ENCODE data around the gene AEBP1.

DNA sequence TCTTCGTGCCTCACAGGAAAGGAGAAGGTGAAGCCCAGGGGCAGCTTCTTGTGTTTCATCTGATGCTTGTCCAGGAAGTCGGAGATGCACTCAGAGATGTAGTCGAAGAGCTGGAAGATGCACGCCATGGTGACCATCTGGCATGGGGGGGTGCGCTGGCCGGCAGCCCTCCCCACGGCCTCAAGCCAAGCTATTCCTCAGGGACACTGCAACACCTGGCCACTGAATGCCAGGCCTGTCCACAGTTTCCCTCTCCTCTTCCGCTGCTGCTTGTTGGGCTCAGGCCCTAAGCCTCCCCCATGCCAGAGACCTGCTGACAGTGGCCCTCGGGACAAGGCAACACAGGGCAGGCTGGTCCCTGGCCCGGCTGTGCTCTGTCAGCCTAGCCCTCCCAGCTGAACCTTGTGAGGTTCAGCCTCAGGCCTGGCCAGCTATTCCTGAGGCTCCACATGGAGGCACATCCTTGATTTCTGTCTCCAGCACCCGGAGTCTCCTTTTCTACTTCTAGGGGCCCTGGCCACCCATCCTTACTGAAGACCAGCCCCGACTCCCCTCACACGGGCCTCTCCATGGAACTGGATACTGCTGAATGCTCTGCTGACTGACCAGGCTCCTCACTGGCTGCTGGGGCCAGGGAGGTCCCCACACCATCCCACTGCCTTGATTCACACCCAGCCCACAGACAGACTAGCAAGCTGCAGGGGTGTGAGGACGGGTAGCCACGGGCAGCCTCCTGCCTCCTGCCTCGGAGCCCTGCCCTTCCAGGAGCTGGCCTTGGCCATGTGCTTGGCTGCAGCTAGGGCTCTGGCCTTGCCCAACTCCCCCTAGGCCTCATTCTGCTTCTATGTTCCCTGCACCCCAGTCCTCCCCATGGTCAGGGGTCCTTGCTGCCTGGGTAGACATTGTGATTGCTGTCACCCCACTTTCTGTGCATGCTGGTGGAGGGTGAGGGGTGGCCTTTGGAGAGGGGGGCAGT, 47.1 kb downstream of the AEBP1 start:
- TF ChIP-seq, protein P1, sequence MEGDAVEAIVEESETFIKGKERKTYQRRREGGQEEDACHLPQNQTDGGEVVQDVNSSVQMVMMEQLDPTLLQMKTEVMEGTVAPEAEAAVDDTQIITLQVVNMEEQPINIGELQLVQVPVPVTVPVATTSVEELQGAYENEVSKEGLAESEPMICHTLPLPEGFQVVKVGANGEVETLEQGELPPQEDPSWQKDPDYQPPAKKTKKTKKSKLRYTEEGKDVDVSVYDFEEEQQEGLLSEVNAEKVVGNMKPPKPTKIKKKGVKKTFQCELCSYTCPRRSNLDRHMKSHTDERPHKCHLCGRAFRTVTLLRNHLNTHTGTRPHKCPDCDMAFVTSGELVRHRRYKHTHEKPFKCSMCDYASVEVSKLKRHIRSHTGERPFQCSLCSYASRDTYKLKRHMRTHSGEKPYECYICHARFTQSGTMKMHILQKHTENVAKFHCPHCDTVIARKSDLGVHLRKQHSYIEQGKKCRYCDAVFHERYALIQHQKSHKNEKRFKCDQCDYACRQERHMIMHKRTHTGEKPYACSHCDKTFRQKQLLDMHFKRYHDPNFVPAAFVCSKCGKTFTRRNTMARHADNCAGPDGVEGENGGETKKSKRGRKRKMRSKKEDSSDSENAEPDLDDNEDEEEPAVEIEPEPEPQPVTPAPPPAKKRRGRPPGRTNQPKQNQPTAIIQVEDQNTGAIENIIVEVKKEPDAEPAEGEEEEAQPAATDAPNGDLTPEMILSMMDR (conservative IDR thresholded peaks at IDR 0.05; ENCODE audit: low read length), result no peak
- TF ChIP-seq EZH2phosphoT487 (IDR thresholded peaks at IDR 0.05; ENCODE audit: borderline replicate concordance), result no peak

Data from Loucy (cell line).